Measurements from ENCODE around the gene CFAP45. TPM values are rescaled to one million over a fixed set of nuclear protein-coding genes. Genes with fewer than 3 reads are reported as not detected.

CFAP45 gene
- total RNA-seq, 4 donors from 2014 or later: 2.5 TPM; not detected in 3

GRCh38 chr1:159927211-159927848 is 27.4 kb upstream of the CFAP45 start:
- Histone ChIP-seq H3K27me3 (no peaks in the 10 kb centered on the region), H3K4me1 (peaks cover 0 to 24% (median 8%) of the 10 kb centered on the region in 4 donors), H3K36me3 (no peaks in the 10 kb centered on the region), H3K9me3 (no peaks in the 10 kb centered on the region), H3K27ac (no peak overlapping the region), H3K4me3 (no peak overlapping the region)
- TF ChIP-seq POLR2A (IDR thresholded peaks at IDR 0.05): no peak
- DNase-seq: peak in 1 of 3 donors; percentile 49

- Histone ChIP-seq H3K9me3 (no peaks in the 10 kb centered on the region), H3K4me1 (peaks cover 0 to 37% (median 15%) of the 10 kb centered on the region in 4 donors), H3K27ac (peak overlapping the region; percentile 94 to 97 (median 96)), H3K27me3 (no peaks in the 10 kb centered on the region), H3K4me3 (peak overlapping the region; percentile 72 to 93 (median 82)), H3K36me3 (peaks cover 0 to under 1% (median 0%) of the 10 kb centered on the region in 3 donors)
- TF ChIP-seq POLR2A (IDR thresholded peaks at IDR 0.05) (no peak), CTCF (IDR thresholded peaks at IDR 0.05) (no peak)
- DNase-seq: peak in 1 of 3 donors; percentile 43
Measured at GRCh38 chr1:159925719-159926078, 25.7 kb upstream of the CFAP45 start.

- Histone ChIP-seq H3K27ac (peak within 1 kb of the TSS; percentile 94 to 97 (median 96)), H3K9me3 (no peaks in the 10 kb centered on the region), H3K27me3 (no peaks in the 10 kb centered on the region), H3K4me1 (peaks cover 0 to 41% (median 15%) of the 10 kb centered on the region in 4 donors), H3K4me3 (peak within 1 kb of the TSS; percentile 72 to 93 (median 82)), H3K36me3 (peaks cover 0 to 7% (median 0%) of the 10 kb centered on the region in 3 donors)
- TF ChIP-seq POLR2A (IDR thresholded peaks at IDR 0.05) (peak; percentile 91 to 92), CTCF (IDR thresholded peaks at IDR 0.05) (no peak)
- peak; percentile 93 to 96 (median 95) for DNase-seq
Measured at GRCh38 chr1:159924791-159925718, 25.1 kb upstream of the CFAP45 start, which contains the start of gene TAGLN2. Gene TAGLN2 (minus strand): TSS chr1:159925507. CDS start chr1:159920509, 4,998 bp downstream.

- Histone ChIP-seq H3K36me3 (peaks cover 0 to 15% (median 0%) of the 10 kb centered on the region in 3 donors), H3K9me3 (no peaks in the 10 kb centered on the region), H3K4me3 (peak overlapping the region; percentile 72 to 93 (median 82)), H3K27ac (peak overlapping the region; percentile 94 to 97 (median 96)), H3K4me1 (peaks cover 0 to 50% (median 15%) of the 10 kb centered on the region in 4 donors), H3K27me3 (no peaks in the 10 kb centered on the region)
- peak; percentile 70 to 90 (median 89) for DNase-seq
- TF ChIP-seq CTCF (IDR thresholded peaks at IDR 0.05) (no peak), POLR2A (IDR thresholded peaks at IDR 0.05) (peak in 1 of 2 donors; percentile 31)
Measured at GRCh38 chr1:159924025-159924790, 24.2 kb upstream of the CFAP45 start.

GRCh38 chr1:159923203-159924024 is 23.4 kb upstream of the CFAP45 start:
- DNase-seq: peak; percentile 88 to 94 (median 88)
- Histone ChIP-seq H3K9me3 (no peaks in the 10 kb centered on the region), H3K27ac (peak overlapping the region; percentile 94 to 97 (median 96)), H3K27me3 (no peaks in the 10 kb centered on the region), H3K4me1 (peaks cover 0 to 58% (median 15%) of the 10 kb centered on the region in 4 donors), H3K36me3 (peaks cover 0 to 23% (median 0%) of the 10 kb centered on the region in 3 donors), H3K4me3 (peak overlapping the region; percentile 72 to 93 (median 82))
- TF ChIP-seq POLR2A (IDR thresholded peaks at IDR 0.05) (peak; percentile 37 to 40), CTCF (IDR thresholded peaks at IDR 0.05) (no peak)
